CD8-positive, alpha-beta memory T cell (primary cell): ENCODE results near the gene WDR35. TPM values are rescaled to one million over a fixed set of nuclear protein-coding genes. Genes with fewer than 3 reads are reported as not detected.

Experiments
- polyA plus RNA-seq: library from polyadenylated mRNA; unstranded; fragments of 300-500 nt; fragmentation: Illumina TruSeq; gene quantifications from one replicate; pipeline ENCODE4 v1.2.3, GENCODE V29; 2021
- total RNA-seq, 2 experiments: library from RNA; stranded (reverse); gene quantifications; one replicate each; pipeline ENCODE4 v1.2.3, GENCODE V29; 2021

The WDR35 gene
- total and polyA plus RNA-seq, 3 experiments from 2014 or later: 1.6 to 12.0 (median 11.0) TPM

Other genes starting within 250 kb of the WDR35 start
- 10 to 100 TPM; 14.1 to 15.7 TPM for gene TTC32, start 88.1 kb downstream of the WDR35 start, total RNA-seq
- gene TTC32, start 88.1 kb downstream of the WDR35 start, polyA plus RNA-seq: 24.2 TPM
- gene MATN3, start 22.6 kb upstream of the WDR35 start, total RNA-seq: not detected
- gene MATN3, start 22.6 kb upstream of the WDR35 start, polyA plus RNA-seq: not detected
- gene LAPTM4A, start 61.5 kb upstream of the WDR35 start, total RNA-seq: 10 to 100 TPM; 29.0 to 31.0 TPM
- gene LAPTM4A, start 61.5 kb upstream of the WDR35 start, polyA plus RNA-seq: 119 TPM
- gene SDC1, start 235.0 kb upstream of the WDR35 start, total RNA-seq: under 1 TPM; 0.13 to 0.27 TPM
- not detected for gene SDC1, start 235.0 kb upstream of the WDR35 start, polyA plus RNA-seq